Aortic smooth muscle cell (primary cell): ENCODE data around the gene INSL6. TPM values are rescaled to one million over a fixed set of nuclear protein-coding genes. Genes with fewer than 3 reads are reported as not detected.

Experiments used
- total RNA-seq: library from RNA; depleted of rRNA; stranded (reverse); fragments of >200 nt; gene quantifications from 2 replicates; pipeline ENCODE4 v1.2.3, GENCODE V29; 2014

The INSL6 gene
- total RNA-seq = not detected in 2 replicates

GRCh38 chr9:5185220-5185840, at the start of gene INSL6:
Gene INSL6 (minus strand): TSS chr9:5185639. CDS start chr9:5185602, 37 bp downstream.

DNA sequence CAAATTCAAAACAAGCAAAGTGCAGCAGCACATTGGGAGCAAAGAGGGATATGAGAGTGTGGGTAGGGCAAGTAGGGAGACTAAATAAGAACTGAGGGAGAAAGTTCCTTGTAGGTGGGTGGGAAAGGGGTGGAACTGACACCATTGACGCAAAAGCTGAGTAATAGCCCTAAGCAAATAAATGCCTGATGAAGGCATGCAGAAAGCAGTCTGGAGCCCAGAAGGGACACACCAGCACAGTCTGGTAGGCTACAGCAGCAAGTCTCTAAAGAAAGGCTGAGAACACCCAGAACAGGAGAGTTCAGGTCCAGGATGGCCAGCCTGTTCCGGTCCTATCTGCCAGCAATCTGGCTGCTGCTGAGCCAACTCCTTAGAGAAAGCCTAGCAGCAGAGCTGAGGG, 45.8 kb upstream of the INSL6 start, which contains the start of gene INSL4:
TSS of gene INSL4 (plus strand) at position 208 of the 400 bp plus-strand sequence. CDS start at position 313, 105 bp downstream.

Other genes with a start within 250 kb of the INSL6 start
- 23.3 and 23.4 TPM in 2 replicates for gene JAK2, start 200.4 kb downstream of the INSL6 start, total RNA-seq
- gene INSL4, start 45.8 kb upstream of the INSL6 start, total RNA-seq = under 0.01 TPM in 1 of 2 replicates, not detected in the other
- gene RLN2, start 119.1 kb upstream of the INSL6 start, total RNA-seq = not detected in 2 replicates
- gene RLN1, start 154.2 kb upstream of the INSL6 start, total RNA-seq = not detected in 2 replicates